Endodermal cell (in vitro differentiated cells): ENCODE results near the gene TMC8. TPM values are rescaled to one million over a fixed set of nuclear protein-coding genes. Genes with fewer than 3 reads are reported as not detected.
"Not testable (repeated sequence)": the region's sequence is repeated elsewhere in the genome, so short reads cannot be mapped to it uniquely, and the experiment has no call there.

Experiments
- DNase-seq: peaks from one replicate; pipeline ENCODE4 v3.0.0-alpha.2; 2017
- H3K27ac ChIP-seq: 2 replicates; pipeline ENCODE4 v1.5.1; 2013; ENCODE audit warnings: mild to moderate bottlenecking, low read depth, low read length, moderate library complexity
- H3K27me3 ChIP-seq: 2 replicates; pipeline ENCODE4 v1.6.1; 2013; ENCODE audit warnings: mild to moderate bottlenecking, low read length, moderate library complexity; ENCODE audit not compliant: insufficient read depth, control insufficient read depth, poor library complexity, severe bottlenecking
- H3K36me3 ChIP-seq: 2 replicates; pipeline ENCODE4 v1.7.0; 2013; ENCODE audit warnings: mild to moderate bottlenecking, low read length, moderate library complexity; ENCODE audit not compliant: control insufficient read depth, insufficient read depth
- H3K4me1 ChIP-seq: one replicate; pipeline ENCODE4 v1.7.0; 2013; ENCODE audit warnings: low read length; ENCODE audit not compliant: control insufficient read depth, insufficient read depth
- H3K4me3 ChIP-seq: 2 replicates; pipeline ENCODE4 v1.5.1; 2013; ENCODE audit warnings: mild to moderate bottlenecking, low read length, moderate library complexity
- H3K9ac ChIP-seq: 2 replicates; pipeline ENCODE4 v1.6.1; 2013; ENCODE audit warnings: mild to moderate bottlenecking, low read length, moderate library complexity; ENCODE audit not compliant: poor library complexity, severe bottlenecking; ENCODE audit errors: extremely low read depth
- H3K9me3 ChIP-seq: 2 replicates; pipeline ENCODE4 v1.6.1; 2013; ENCODE audit warnings: mild to moderate bottlenecking, low read length, moderate library complexity; ENCODE audit not compliant: control insufficient read depth
- H3K27ac Mint-ChIP-seq: 2 replicates; pipeline ENCODE4 v1.8.0; 2020; ENCODE audit warnings: mixed read lengths
- H3K27me3 Mint-ChIP-seq: 2 replicates; pipeline ENCODE4 v1.8.0; 2021; ENCODE audit warnings: mild to moderate bottlenecking, mixed read lengths; ENCODE audit not compliant: insufficient read depth
- H3K36me3 Mint-ChIP-seq: 2 replicates; pipeline ENCODE4 v1.8.0; 2020; ENCODE audit warnings: low read depth, mixed read lengths
- H3K4me1 Mint-ChIP-seq: 2 replicates; pipeline ENCODE4 v1.8.0; 2020; ENCODE audit warnings: mixed read lengths
- H3K4me3 Mint-ChIP-seq: 2 replicates; pipeline ENCODE4 v1.8.0; 2020; ENCODE audit warnings: mild to moderate bottlenecking, moderate library complexity, mixed read lengths
- H3K9me3 Mint-ChIP-seq: 2 replicates; pipeline ENCODE4 v1.8.0; 2020; ENCODE audit warnings: mild to moderate bottlenecking, mixed read lengths
- CTCF ChIP-seq: fragments of 200-600 bp; sonication (generic); conservative IDR thresholded peaks from 2 replicates; pipeline ENCODE4 v1.5.0; 2021; ENCODE audit warnings: antibody characterized with exemption, mild to moderate bottlenecking
- WGBS, 2 experiments: methylation state at CpG; one replicate each; pipeline versions ENCODE4 v1.1.5 to v1.1.7; 2013; ENCODE audit warnings: missing lambda C conversion rate in 2 of 2, mixed read lengths in 1 of 2; ENCODE audit not compliant: insufficient coverage in 1 of 2, insufficient read length in 1 of 2; 5-methylcytosine and 5-hydroxymethylcytosine counted together
- total RNA-seq, 2 donors: library from RNA; stranded (reverse); fragmentation: NEBNext Ultra II Directional in 1 of 2; extraction: Animal tissue kit (Norgen Biotek cat#: 25700) in 1 of 2; gene quantifications; 2 replicates in 1 of 2; 3 replicates in 1 of 2; pipeline ENCODE4 v1.2.1, GENCODE V29; 2021

Gene TMC8
- total RNA-seq, 2 donors from 2014 or later = 0.90 to 3.0 TPM

- peaks cover 18% of the 10 kb centered on the region for H3K36me3 ChIP-seq
- H3K27me3 ChIP-seq = no peaks in the 10 kb centered on the region
- peak overlapping the region; percentile 44 for H3K27ac Mint-ChIP-seq
- TF ChIP-seq CTCF = no peak
- no peak overlapping the region for H3K27ac ChIP-seq
- DNase-seq = peak; percentile 95
- H3K4me1 Mint-ChIP-seq = peaks cover 16% of the 10 kb centered on the region
- no peaks in the 10 kb centered on the region for H3K9me3 ChIP-seq
- H3K27me3 Mint-ChIP-seq = no peaks in the 10 kb centered on the region
- H3K9me3 Mint-ChIP-seq = no peaks in the 10 kb centered on the region
- H3K9ac ChIP-seq = peak overlapping the region; percentile 30
- peaks cover 12% of the 10 kb centered on the region for H3K36me3 Mint-ChIP-seq
- H3K4me3 ChIP-seq = peak overlapping the region; percentile 82
- peak overlapping the region; percentile 66 for H3K4me3 Mint-ChIP-seq
- peaks cover 4% of the 10 kb centered on the region for H3K4me1 ChIP-seq
- 11 to 40% methylated on average over 7 to 37 of the region's 38 CpGs for WGBS, 2 experiments
Measured at GRCh38 chr17:78168903-78169793, 38.6 kb downstream of the TMC8 start.

GRCh38 chr17:78170692-78171590 lies 40.4 kb downstream of the TMC8 start:
- H3K27me3 Mint-ChIP-seq = no peaks in the 10 kb centered on the region
- Histone ChIP-seq H3K27ac (no peak overlapping the region), H3K9me3 (no peaks in the 10 kb centered on the region), H3K4me1 (peaks cover 4% of the 10 kb centered on the region), H3K9ac (no peak overlapping the region), H3K27me3 (no peaks in the 10 kb centered on the region), H3K4me3 (no peak overlapping the region), H3K36me3 (peaks cover 33% of the 10 kb centered on the region)
- no peak overlapping the region for H3K27ac Mint-ChIP-seq
- peaks cover 20% of the 10 kb centered on the region for H3K4me1 Mint-ChIP-seq
- 93 to 94% methylated on average over 26 to 31 of the region's 31 CpGs for WGBS, 2 experiments
- H3K36me3 Mint-ChIP-seq = peaks cover 19% of the 10 kb centered on the region
- no peaks in the 10 kb centered on the region for H3K9me3 Mint-ChIP-seq
- H3K4me3 Mint-ChIP-seq = no peak overlapping the region
- TF ChIP-seq CTCF = no peak
- no peak for DNase-seq

GRCh38 chr17:78171591-78172248 lies 41.1 kb downstream of the TMC8 start:
- H3K36me3 ChIP-seq = peaks cover 38% of the 10 kb centered on the region
- H3K9ac ChIP-seq, H3K27me3 Mint-ChIP-seq, H3K4me3 ChIP-seq, H3K27ac Mint-ChIP-seq, H3K27ac ChIP-seq, H3K9me3 Mint-ChIP-seq, H3K27me3 ChIP-seq, DNase-seq, H3K4me3 Mint-ChIP-seq, H3K4me1 ChIP-seq, H3K9me3 ChIP-seq: not testable (repeated sequence)
- 94 to 100% methylated on average over 1 to 19 of the region's 19 CpGs for WGBS, 2 experiments
- Mint-ChIP-seq H3K36me3 (peaks cover 19% of the 10 kb centered on the region), H3K4me1 (peaks cover 20% of the 10 kb centered on the region)
